ENCODE measurements around the gene JMJD1C. TPM values are rescaled to one million over a fixed set of nuclear protein-coding genes. Genes with fewer than 3 reads are reported as not detected.

JMJD1C gene
- total RNA-seq, 1 donor from 2014 or later = 65.0 TPM

- no peak for DNase-seq (ENCODE audit: low spot score in 2 of 2)
- H3K4me3 ChIP-seq = no peak overlapping the region
- intact Hi-C loops (cut with DNase I) = no loop called here
These were observed 24.1 kb upstream of the JMJD1C start for GRCh38 chr10:63489838-63490237.

GRCh38 chr10:63487990-63488389 is 22.2 kb upstream of the JMJD1C start:
- H3K4me1 ChIP-seq = peaks cover 9 to 15% of the 10 kb centered on the region in 2 donors
- H3K36me3 ChIP-seq = no peaks in the 10 kb centered on the region
- H3K27me3 ChIP-seq = no peaks in the 10 kb centered on the region
- DNase-seq (ENCODE audit: low spot score in 2 of 2) = no peak
- no peak for TF ChIP-seq CTCF (IDR thresholded peaks at IDR 0.05)
- H3K9me3 ChIP-seq = no peaks in the 10 kb centered on the region
- no peak overlapping the region for H3K4me3 ChIP-seq
- intact Hi-C loops (cut with DNase I) = no loop called here
- no peak overlapping the region for H3K27ac ChIP-seq

More at GRCh38 chr10:63489838-63490237, 24.1 kb upstream of the JMJD1C start:
- Histone ChIP-seq H3K36me3 (no peaks in the 10 kb centered on the region), H3K27ac (no peak overlapping the region), H3K27me3 (no peaks in the 10 kb centered on the region), H3K4me1 (peaks cover 9 to 16% of the 10 kb centered on the region in 2 donors), H3K9me3 (no peaks in the 10 kb centered on the region)
- TF ChIP-seq CTCF (IDR thresholded peaks at IDR 0.05) = no peak

- Histone ChIP-seq H3K36me3 (no peaks in the 10 kb centered on the region), H3K9me3 (no peaks in the 10 kb centered on the region), H3K27me3 (no peaks in the 10 kb centered on the region), H3K27ac (no peak overlapping the region), H3K4me3 (no peak overlapping the region), H3K4me1 (peaks cover 0 to 4% of the 10 kb centered on the region in 2 donors)
- intact Hi-C loops (cut with DNase I) = no loop called here
- DNase-seq (ENCODE audit: low spot score in 2 of 2) = no peak
- no peak for TF ChIP-seq CTCF (IDR thresholded peaks at IDR 0.05)
These were observed 18.2 kb upstream of the JMJD1C start for GRCh38 chr10:63483983-63484382.

DNA sequence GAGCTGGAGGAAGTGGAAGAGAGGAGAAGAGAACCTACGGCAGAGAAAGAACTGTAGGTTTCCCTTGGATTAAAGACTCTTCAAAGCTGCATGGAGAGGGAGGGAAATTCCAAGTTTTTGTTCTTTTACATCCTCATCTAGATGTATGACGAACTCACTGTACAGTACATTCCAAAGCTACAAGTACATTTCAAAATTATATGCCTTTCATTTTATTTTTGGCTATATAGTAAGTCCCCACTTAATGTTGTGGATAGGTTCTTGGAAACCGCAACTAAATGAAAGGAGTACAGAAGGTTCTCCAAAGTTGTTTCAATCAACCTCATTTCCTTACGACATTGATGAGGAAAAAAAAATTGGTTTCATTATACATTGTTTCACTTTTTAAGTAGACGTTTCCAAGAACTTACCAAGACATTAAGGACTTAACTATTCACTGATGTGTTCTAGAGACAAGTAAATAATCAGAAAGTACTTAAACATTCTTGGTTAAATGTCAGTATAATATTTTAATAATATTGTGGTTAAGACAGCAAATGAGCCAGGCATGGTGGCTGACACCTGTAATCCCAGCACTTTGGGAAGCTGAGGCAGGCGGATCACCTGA is 16.1 kb upstream of the JMJD1C start:
- Histone ChIP-seq H3K4me1 (peaks cover 0 to 4% of the 10 kb centered on the region in 2 donors), H3K9me3 (no peaks in the 10 kb centered on the region), H3K27me3 (no peaks in the 10 kb centered on the region), H3K36me3 (no peaks in the 10 kb centered on the region), H3K27ac (no peak overlapping the region), H3K4me3 (no peak overlapping the region)
- intact Hi-C loops (cut with DNase I) = no loop called here
- DNase-seq (ENCODE audit: low spot score in 2 of 2) = no peak
- no peak for TF ChIP-seq CTCF (IDR thresholded peaks at IDR 0.05)

DNA sequence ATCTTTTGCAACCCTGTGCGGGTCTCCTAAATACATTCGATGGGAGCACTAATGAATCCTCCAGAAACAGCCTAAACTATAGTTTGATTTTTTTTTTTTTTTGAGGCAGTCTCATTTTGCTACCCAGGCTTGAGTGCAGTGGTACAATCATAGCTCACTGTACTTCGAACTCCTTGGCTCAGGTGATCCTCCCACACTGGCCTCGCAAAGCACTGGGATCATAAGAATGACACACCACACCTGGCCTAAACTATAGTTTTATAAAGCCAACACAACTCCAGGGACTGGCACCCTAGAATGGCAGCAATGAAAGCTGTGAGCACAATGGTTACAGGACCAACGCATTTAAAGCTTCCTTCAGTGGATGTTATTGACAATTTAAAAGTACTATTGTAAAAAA is 14.5 kb upstream of the JMJD1C start:
- no peak for TF ChIP-seq CTCF (IDR thresholded peaks at IDR 0.05)
- DNase-seq (ENCODE audit: low spot score in 2 of 2) = no peak
- no peak overlapping the region for H3K4me3 ChIP-seq

DNA sequence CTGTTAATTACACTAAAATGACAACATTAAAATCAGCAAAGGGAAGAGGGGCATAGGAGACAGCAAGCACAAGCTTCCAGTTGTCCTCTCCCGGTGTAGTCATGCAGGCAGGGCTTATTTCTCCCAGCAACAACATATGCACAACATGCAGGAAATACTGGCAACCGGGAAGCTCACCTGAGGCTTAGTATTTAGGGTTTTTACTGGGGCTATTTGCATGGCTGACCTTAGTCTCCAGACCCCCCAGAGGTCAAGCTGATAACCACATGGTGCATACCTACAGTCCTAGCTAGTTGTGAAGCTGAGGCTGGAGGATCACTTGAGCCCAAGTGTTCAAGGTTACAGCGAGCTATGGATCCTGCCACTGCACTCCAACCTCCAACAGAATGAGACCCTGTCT is 12.8 kb upstream of the JMJD1C start:
- Histone ChIP-seq H3K9me3 (no peaks in the 10 kb centered on the region), H3K4me3 (no peak overlapping the region), H3K36me3 (no peaks in the 10 kb centered on the region), H3K27me3 (no peaks in the 10 kb centered on the region), H3K4me1 (peaks cover 0 to 7% of the 10 kb centered on the region in 2 donors), H3K27ac (no peak overlapping the region)
- intact Hi-C loops (cut with DNase I) = no loop called here
- no peak for DNase-seq (ENCODE audit: low spot score in 2 of 2)
- TF ChIP-seq CTCF (IDR thresholded peaks at IDR 0.05) = no peak

More for the DNA sequence above, 14.5 kb upstream of the JMJD1C start:
- no peaks in the 10 kb centered on the region for H3K27me3 ChIP-seq
- H3K9me3 ChIP-seq = no peaks in the 10 kb centered on the region
- peaks cover 0 to 7% of the 10 kb centered on the region in 2 donors for H3K4me1 ChIP-seq
- intact Hi-C loops (cut with DNase I) = no loop called here
- H3K36me3 ChIP-seq = no peaks in the 10 kb centered on the region
- H3K27ac ChIP-seq = no peak overlapping the region

Measured in ascending aorta (tissue), 2 donors.